Stimulated activated CD4-positive, alpha-beta T cell treated with anti-CD3 and anti-CD28 coated beads, Interleukin-2, amount 100 ng/mL, for 48 hours (primary cell): Measurements from ENCODE around the gene TMPRSS15.
"Not testable (repeated sequence)": the region's sequence is repeated elsewhere in the genome, so short reads cannot be mapped to it uniquely, and the experiment has no call there.

Experiments used
- DNase-seq, 2 donors: peaks; one replicate each; pipeline ENCODE4 v3.0.0-alpha.2; 2020

Gene TMPRSS15

GRCh38 chr21:18403735-18404450 is at the start of gene TMPRSS15:
Gene TMPRSS15 (minus strand): TSS chr21:18403785. CDS start chr21:18403622, 163 bp downstream.
- no peak for DNase-seq

GRCh38 chr21:18451670-18452069 is 48.1 kb upstream of the TMPRSS15 start:
- DNase-seq: no peak

GRCh38 chr21:18449605-18450550 is 46.3 kb upstream of the TMPRSS15 start:
- no peak for DNase-seq

- no peak for DNase-seq
Observed at GRCh38 chr21:18443701-18444100, 40.1 kb upstream of the TMPRSS15 start.

GRCh38 chr21:18443085-18443484 is 39.5 kb upstream of the TMPRSS15 start:
- DNase-seq: no peak

GRCh38 chr21:18430341-18430740 is 26.8 kb upstream of the TMPRSS15 start:
- DNase-seq: no peak

- no peak for DNase-seq
Observed at GRCh38 chr21:18424276-18424675, 20.7 kb upstream of the TMPRSS15 start.

GRCh38 chr21:18417141-18417790 is 13.7 kb upstream of the TMPRSS15 start:
- no peak for DNase-seq

GRCh38 chr21:18411565-18411964 is 8.0 kb upstream of the TMPRSS15 start:
- no peak for DNase-seq

GRCh38 chr21:18409579-18409978 is 6.0 kb upstream of the TMPRSS15 start:
- no peak for DNase-seq

GRCh38 chr21:18398843-18399242 is 4.7 kb downstream of the TMPRSS15 start:
- DNase-seq: no peak

GRCh38 chr21:18387994-18388393 is 15.6 kb downstream of the TMPRSS15 start:
- DNase-seq: no peak

GRCh38 chr21:18384771-18385170 is 18.8 kb downstream of the TMPRSS15 start:
- DNase-seq: no peak

- DNase-seq: not testable (repeated sequence)
Observed at GRCh38 chr21:18382934-18383619, 20.5 kb downstream of the TMPRSS15 start.

GRCh38 chr21:18382141-18382540 is 21.4 kb downstream of the TMPRSS15 start:
- DNase-seq: no peak

- DNase-seq: no peak
Observed at GRCh38 chr21:18373606-18374005, 30.0 kb downstream of the TMPRSS15 start.

- DNase-seq: no peak
Observed at GRCh38 chr21:18370301-18370700, 33.3 kb downstream of the TMPRSS15 start.

- DNase-seq: no peak
Observed at GRCh38 chr21:18369115-18369514, 34.5 kb downstream of the TMPRSS15 start.

- DNase-seq: no peak
Observed at GRCh38 chr21:18368205-18368604, 35.4 kb downstream of the TMPRSS15 start.

- DNase-seq: no peak
Observed at GRCh38 chr21:18356801-18357200, 46.8 kb downstream of the TMPRSS15 start.

GRCh38 chr21:18354947-18355346 is 48.6 kb downstream of the TMPRSS15 start:
- DNase-seq: no peak

GRCh38 chr21:18350216-18350615 is 53.4 kb downstream of the TMPRSS15 start:
- DNase-seq: no peak

GRCh38 chr21:18349468-18349867 is 54.1 kb downstream of the TMPRSS15 start:
- no peak for DNase-seq
